Ureter (tissue), 1 donor: ENCODE data around the gene SLC47A2. TPM values are rescaled to one million over a fixed set of nuclear protein-coding genes. Genes with fewer than 3 reads are reported as not detected.
A peak's percentile ranks its signal among the peaks of the same experiment; 100 is the strongest.
"Not testable (repeated sequence)": the region's sequence is repeated elsewhere in the genome, so short reads cannot be mapped to it uniquely, and the experiment has no call there.

Experiments
- DNase-seq: peaks from one replicate; pipeline ENCODE4 v3.0.0-alpha.2; 2020; ENCODE audit warnings: low spot score
- total RNA-seq: library from RNA; stranded (reverse); gene quantifications from one replicate; pipeline ENCODE4 v1.2.4, GENCODE V29; 2023
- donor health status: DM: yes; HTN: yes; CAD: no.

The SLC47A2 gene, protein sequence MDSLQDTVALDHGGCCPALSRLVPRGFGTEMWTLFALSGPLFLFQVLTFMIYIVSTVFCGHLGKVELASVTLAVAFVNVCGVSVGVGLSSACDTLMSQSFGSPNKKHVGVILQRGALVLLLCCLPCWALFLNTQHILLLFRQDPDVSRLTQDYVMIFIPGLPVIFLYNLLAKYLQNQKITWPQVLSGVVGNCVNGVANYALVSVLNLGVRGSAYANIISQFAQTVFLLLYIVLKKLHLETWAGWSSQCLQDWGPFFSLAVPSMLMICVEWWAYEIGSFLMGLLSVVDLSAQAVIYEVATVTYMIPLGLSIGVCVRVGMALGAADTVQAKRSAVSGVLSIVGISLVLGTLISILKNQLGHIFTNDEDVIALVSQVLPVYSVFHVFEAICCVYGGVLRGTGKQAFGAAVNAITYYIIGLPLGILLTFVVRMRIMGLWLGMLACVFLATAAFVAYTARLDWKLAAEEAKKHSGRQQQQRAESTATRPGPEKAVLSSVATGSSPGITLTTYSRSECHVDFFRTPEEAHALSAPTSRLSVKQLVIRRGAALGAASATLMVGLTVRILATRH
- not detected for total RNA-seq

GRCh38 chr17:19716108-19717030, at the start of gene SLC47A2:
Gene SLC47A2 (minus strand): TSS chr17:19716584. CDS start chr17:19716555, 29 bp downstream.
- DNase-seq: no peak

DNA sequence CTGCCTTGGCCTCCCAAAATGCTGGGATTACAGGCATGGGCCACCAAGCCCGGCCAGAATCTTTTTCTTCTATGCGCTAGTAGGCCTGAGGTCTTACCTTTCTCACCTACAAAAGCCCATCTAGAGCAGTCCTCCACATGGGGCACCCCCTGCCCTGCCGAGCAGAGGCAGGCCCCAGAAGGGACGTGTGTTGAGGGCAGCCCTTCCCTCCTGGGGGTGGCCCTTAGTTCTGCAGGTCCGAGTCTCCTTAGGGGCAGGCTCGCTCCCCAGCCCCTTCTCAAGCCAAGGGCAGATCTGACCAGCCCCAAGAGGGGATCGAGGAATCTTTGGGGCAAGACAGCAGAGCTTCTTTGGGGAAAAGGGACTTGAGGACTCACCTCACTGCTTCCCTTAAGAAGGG, 49.6 kb upstream of the SLC47A2 start:
- peak; percentile 39 for DNase-seq

DNA sequence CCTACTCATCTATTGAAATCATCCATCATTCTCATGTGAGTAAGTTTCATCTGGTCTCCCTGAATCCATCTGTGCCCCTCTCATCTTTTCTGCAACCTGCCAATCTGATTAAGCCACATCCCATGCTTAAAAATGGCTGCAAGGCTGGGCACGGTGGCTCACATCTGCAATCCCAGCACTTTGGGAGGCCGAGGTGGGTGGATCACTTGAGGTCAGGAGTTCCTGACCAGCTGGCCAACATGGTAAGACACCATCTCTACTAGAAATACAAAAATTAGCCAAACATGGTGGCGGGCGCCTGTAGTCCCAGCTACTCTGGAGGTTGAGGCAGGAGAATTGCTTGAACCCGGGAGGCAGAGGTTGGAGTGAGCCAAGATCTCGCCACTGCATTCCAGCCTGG, 47.6 kb upstream of the SLC47A2 start:
- not testable (repeated sequence) for DNase-seq

- peak; percentile 29 for DNase-seq
These were observed 47.0 kb upstream of the SLC47A2 start for GRCh38 chr17:19763416-19763815.

DNA sequence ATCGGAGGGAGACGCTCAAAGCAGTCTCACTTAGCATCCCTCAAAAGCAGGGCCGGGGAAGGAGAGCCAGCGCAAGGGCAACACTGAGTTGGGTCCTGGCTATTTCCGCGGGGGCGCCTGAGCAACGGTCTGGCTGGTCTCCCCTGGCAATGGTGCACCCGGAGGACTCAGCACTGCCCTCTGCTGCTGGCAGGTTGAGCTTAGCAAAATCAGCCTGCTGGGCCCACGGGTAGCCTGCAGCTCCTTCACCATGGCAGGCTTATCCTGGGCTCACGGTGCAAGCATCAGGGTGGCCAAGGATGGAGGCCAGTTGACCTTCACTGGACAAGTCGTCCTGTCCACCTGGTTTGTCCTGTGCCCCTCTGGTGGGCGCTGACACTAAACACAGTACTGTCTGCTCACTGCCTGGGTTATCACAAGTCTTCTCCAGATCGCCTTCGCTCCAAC, 46.2 kb upstream of the SLC47A2 start:
- peak; percentile 59 for DNase-seq

DNA sequence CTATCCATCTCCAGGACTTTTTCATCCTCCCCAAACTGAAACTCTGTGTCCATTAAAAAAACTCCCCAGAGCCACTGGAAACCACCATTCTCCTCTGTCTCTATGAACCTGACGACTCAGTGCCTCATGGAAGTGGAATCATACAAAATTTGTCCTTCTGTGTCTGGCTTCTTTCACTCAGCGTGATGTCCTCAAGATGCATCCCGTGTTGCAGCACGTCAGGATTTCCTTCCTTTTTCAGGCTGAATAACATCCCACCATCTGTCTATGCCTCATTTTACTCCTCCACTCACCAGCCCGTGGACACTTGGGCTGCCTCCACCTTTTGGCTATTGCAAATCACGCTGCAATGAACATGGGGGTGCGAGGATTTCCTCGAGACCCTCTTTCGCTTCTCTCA, 44.4 kb upstream of the SLC47A2 start:
- no peak for DNase-seq

- no peak for DNase-seq
These were observed 43.5 kb upstream of the SLC47A2 start for GRCh38 chr17:19759568-19760549.

- DNase-seq: no peak
These were observed 41.3 kb upstream of the SLC47A2 start for GRCh38 chr17:19757536-19758180.

DNA sequence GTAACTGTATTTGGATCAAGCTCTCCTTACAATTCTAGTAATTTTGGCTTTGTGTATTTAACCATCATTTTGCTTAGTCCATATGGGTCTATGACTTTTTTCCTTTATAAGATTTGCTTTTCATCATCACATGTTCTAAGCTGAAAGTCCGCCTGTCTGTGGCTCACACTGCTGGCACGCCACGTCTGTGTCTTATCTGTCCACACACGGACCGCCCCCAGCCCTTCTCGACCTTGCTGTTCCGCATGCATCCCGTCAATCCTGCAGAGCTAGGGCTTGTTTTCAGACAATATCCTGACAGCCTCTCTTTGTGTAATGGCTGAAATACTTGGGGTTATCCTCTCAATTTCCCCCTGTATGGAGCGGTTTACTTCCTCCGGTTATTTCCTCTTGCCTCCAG, 40.2 kb upstream of the SLC47A2 start:
- DNase-seq: no peak

DNA sequence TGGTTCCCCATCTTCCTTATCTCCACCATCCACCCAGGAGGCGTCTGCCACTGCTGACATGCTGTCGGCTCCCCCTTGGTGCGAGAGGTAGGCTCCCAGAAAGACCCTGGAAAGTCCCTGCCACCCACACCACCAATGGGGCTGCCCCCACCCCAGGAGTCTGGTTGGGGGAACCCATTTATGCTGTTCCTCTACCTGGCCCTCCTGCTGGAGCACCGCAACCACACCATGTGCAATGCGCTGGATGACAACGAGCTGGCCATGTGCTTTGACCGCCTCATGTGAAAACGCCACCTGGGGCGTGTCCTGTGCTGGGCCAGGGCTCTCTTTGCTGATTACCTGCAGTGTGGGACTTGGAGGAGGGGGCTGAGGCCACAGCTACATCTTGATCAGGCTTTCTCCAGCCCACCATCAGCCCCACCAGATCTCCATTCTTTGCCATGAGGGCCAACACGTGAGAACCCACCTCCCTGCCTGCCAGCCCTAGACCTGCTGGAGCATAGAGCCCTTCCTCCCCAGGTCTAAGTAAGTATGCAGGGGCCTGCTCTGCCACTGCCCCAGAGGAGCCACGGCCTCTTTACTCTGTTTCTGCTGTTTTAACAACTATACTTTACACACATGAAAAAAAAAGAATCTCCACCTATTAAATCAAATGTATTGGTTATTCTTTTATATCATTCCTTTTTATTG, 39.6 kb upstream of the SLC47A2 start:
- no peak for DNase-seq

DNA sequence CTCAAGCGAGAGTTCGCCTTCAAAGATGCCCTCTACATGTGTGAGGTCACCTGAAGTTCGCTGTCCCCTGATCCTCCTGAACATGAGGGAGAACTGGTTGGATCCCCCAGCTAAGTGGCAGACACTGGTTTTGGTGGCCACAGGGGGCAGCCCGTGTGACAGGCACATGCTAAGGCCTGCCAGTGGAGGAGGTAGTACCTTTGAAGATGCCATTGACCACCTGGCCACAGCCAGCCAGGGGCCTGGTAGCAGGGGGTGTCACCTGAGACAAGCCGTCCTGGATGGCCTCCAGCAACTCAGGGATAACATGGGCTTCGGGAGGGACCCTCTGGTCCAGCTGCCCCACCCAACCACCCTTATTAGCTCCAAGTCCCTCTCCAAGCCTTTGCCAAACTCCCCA, 39.0 kb upstream of the SLC47A2 start:
- no peak for DNase-seq

DNA sequence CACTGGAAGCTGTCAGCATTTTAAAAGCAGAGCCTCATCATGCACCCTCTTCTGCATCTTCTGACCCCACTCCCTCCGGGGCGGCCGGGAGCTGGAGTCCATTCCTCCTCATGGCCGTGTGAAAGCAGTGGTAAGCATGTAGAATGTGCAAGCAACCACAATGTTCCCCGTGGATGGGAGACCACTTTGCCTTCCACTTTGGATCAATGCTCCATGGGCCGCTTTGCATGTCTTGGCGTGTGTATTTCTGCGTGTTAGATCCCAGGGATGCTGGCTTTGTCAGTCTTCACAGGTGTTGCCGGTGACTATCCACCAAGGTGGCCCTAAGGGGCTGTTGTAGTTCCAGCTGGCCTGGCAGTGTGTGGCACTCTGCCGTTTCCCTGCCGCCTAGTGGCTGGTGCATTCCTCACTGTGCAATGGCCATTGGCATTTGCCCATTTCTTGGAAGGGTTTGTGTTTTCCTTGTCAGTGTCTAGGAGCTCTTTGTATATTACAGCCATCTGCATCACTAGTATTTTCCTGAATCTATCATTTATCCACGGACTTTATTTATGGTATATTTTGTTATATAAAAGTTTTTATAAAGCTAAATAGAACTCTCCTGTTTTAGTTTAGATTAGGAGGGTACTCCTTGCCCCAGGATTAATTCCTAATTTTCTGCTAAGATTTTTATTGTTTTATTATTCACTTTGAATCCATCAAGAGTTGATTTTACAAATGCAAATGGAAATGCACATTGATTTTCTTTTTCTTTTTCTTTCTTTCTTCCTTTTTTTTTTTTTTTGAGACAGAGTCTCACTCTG, 37.5 kb upstream of the SLC47A2 start:
- no peak for DNase-seq

DNA sequence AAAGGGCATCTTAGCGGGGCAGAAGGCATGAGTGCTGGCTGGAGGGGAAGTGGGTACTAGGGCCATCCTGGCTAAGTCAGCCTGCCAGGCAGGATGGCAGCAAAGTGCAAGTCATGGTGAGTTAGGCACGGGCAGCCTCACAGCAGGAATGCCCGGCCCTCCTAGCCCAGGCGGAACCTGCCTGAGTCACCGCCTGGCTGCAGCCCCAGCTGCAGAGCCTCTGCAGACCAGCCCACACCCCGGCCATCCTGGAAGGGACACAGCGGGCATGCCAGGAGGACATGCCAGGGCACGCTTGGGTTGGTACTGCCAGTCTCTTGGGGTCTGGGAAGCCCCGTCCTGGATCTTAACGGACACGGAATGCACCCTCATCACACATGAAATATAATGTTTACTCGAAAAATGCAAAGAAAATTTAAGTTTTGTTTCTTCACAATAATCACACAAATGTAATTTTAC, 36.7 kb upstream of the SLC47A2 start:
- DNase-seq: peak; percentile 86

DNA sequence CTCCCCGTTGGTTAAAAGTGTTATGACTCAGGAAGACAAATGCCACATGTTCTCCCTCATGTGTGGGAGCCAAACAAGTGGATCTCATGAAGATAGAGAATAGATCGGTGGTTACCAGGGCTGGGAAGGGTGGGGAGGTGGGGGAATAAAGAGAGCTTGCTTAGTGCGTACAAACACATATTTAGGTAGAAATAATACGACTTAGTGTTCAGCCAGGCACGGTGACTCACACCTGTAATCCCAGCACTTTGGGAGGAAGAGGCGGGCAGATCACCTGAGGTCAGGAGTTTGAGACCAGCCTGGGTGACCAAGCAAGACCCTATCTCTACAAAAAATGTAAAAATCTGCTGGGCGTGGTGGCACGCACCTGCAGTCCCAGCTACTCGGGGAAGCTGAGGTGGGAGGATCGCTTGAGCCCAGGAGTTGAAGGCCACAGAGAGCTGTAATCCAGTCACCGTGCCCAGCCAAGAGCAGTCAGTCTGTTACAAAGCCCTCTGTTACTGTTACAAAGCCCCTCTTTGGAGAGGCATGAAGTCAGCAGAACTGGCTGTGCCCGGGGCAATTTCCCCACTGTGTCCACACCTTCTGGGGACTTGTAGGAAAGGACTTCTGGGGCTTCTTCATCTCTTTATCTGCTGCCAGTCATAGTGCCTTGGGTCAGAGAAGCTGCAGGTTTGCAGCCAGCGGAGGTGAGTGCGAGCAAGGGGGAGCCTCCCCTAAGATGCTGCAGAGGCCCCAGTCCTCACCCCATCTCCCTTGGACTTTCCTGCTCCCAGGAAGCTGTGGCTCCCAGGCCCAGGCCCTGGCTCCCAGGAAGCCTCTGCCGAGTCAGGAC, 36.0 kb upstream of the SLC47A2 start:
- DNase-seq: no peak

DNA sequence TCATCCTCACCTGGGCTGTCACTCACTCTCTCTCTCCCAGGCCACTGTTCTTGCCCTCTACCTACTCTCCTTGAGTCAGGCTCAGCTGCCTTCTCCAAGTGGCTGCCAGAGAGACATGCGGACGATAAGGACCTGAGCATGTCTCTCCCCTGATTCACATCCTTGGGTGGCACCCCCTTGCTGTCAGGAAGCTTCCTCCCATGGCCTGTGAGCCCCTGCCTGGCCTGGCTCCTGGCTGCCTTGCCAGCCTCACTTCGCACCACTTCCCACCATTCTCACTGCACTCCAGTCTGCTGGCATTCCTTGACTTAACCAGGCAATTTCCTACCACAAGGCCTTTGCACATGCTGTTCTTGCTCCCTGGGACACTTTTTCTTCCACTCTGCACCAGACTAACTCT, 34.5 kb upstream of the SLC47A2 start:
- DNase-seq: no peak

DNA sequence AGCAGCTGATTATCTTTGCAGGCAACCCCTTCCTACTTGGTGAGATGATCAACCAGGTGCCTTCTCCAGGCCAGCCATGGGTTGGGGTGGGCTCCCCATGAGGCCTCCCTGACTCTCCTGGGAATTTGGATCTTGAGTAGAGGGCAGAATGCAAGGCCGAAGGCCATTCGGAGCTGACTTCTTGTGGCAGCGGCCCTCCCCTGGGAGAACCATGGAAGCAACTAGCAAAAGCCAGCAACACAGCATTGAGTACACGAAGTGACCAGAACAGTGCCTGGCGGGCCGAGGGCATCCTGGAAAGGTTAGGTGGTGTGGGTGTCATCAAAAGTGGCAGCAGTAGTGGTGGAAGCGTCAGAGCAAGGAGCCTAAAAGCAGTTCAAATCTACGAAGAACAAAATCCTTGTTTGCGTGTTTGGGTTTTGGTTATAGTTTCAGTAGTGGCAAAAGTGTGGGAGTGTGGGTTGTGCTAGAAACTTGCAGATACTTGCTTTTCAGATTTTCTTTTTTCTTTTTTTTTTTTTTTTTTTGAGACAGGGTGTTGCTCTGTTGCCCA, 33.7 kb upstream of the SLC47A2 start:
- no peak for DNase-seq

DNA sequence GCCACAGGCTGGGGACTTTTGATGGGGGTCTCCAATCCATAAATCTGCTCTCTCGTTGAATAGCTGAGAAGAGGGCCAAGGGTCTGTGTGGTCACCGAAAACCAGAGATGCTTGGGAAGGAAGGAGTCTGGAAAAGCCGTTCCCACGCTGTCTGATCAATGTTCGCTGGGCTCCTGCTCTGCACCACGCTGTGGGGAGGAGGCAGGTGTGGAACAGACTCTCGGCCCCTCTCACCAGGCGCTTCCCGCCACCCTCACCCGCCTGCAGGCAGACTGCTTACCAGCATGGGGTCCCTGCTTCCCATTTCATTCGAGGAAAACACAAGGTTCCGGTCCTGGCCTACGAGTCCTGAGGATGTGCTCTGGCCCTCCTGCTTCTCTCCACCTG, 32.4 kb upstream of the SLC47A2 start:
- DNase-seq: no peak
